H9 (cell line): ENCODE measurements around the gene CRISPLD2. TPM values are rescaled to one million over a fixed set of nuclear protein-coding genes. Genes with fewer than 3 reads are reported as not detected.
"Not testable (repeated sequence)": the region's sequence is repeated elsewhere in the genome, so short reads cannot be mapped to it uniquely, and the experiment has no call there.

ENCODE experiments used
- DNase-seq: peaks from one replicate; pipeline ENCODE4 v3.0.0-alpha.2; 2017
- H2AFZ ChIP-seq: one replicate; pipeline ENCODE4 v1.6.1; 2013; ENCODE audit warnings: mild to moderate bottlenecking, low read length, control low read depth, moderate library complexity
- H2AK5ac ChIP-seq: 2 replicates; pipeline ENCODE4 v1.6.1; 2013; ENCODE audit warnings: low read length, control low read depth, mixed read lengths; ENCODE audit not compliant: insufficient read length
- H2BK120ac ChIP-seq: one replicate; pipeline ENCODE4 v1.6.1; 2013; ENCODE audit warnings: low read depth, mild to moderate bottlenecking, low read length, control low read depth, inconsistent platforms; ENCODE audit not compliant: poor library complexity, severe bottlenecking
- H2BK12ac ChIP-seq: 2 replicates; pipeline ENCODE4 v1.6.1; 2013; ENCODE audit warnings: low read length, control low read depth, mixed read lengths, low read depth; ENCODE audit not compliant: insufficient read length
- H2BK15ac ChIP-seq: 2 replicates; pipeline ENCODE4 v1.6.1; 2013; ENCODE audit warnings: low read depth, low read length, control low read depth
- H2BK20ac ChIP-seq: one replicate; pipeline ENCODE4 v1.6.1; 2013; ENCODE audit warnings: low read depth, mild to moderate bottlenecking, low read length, control low read depth, inconsistent platforms; ENCODE audit not compliant: poor library complexity, severe bottlenecking
- H2BK5ac ChIP-seq: 2 replicates; pipeline ENCODE4 v1.6.1; 2013; ENCODE audit warnings: low read length, control low read depth, mixed read lengths; ENCODE audit not compliant: insufficient read length
- H3K14ac ChIP-seq: 2 replicates; pipeline ENCODE4 v1.6.1; 2013; ENCODE audit warnings: low read length, control low read depth; ENCODE audit not compliant: insufficient read depth
- H3K18ac ChIP-seq: 2 replicates; pipeline ENCODE4 v1.6.1; 2013; ENCODE audit warnings: low read depth, mild to moderate bottlenecking, mixed read lengths, low read length, control low read depth; ENCODE audit not compliant: insufficient read length
- H3K23ac ChIP-seq: 2 replicates; pipeline ENCODE4 v1.6.1; 2013; ENCODE audit warnings: low read length, control low read depth, mixed read lengths, low read depth; ENCODE audit not compliant: insufficient read length
- H3K23me2 ChIP-seq: 2 replicates; pipeline ENCODE4 v1.6.1; 2013; ENCODE audit warnings: low read depth, mild to moderate bottlenecking, mixed read lengths, low read length, control low read depth; ENCODE audit not compliant: insufficient read length, poor library complexity, severe bottlenecking
- H3K27ac ChIP-seq: 2 replicates; pipeline ENCODE4 v1.5.1; 2013; ENCODE audit warnings: low read length, control low read depth, mixed read lengths, low read depth; ENCODE audit not compliant: insufficient read length
- H3K27me3 ChIP-seq: 2 replicates; pipeline ENCODE4 v1.6.1; 2013; ENCODE audit warnings: low read length, control low read depth, inconsistent platforms; ENCODE audit not compliant: insufficient read depth
- H3K4ac ChIP-seq: 2 replicates; pipeline ENCODE4 v1.6.1; 2013; ENCODE audit warnings: low read depth, mild to moderate bottlenecking, control low read depth, inconsistent platforms, low read length, moderate library complexity
- H3K4me1 ChIP-seq: 2 replicates; pipeline ENCODE4 v1.6.1; 2013; ENCODE audit warnings: low read length, control low read depth, inconsistent platforms; ENCODE audit not compliant: insufficient read depth
- H3K4me2 ChIP-seq: 2 replicates; pipeline ENCODE4 v1.6.1; 2013; ENCODE audit warnings: low read length, control low read depth, mixed read lengths; ENCODE audit not compliant: insufficient read length, insufficient read depth
- H3K56ac ChIP-seq: 2 replicates; pipeline ENCODE4 v1.6.1; 2013; ENCODE audit warnings: low read depth, mild to moderate bottlenecking, mixed read lengths, low read length, control low read depth; ENCODE audit not compliant: insufficient read length
- H3K79me1 ChIP-seq: 2 replicates; pipeline ENCODE4 v1.6.1; 2013; ENCODE audit warnings: low read depth, mild to moderate bottlenecking, moderate library complexity, low read length, control low read depth, inconsistent platforms; ENCODE audit not compliant: insufficient read depth, poor library complexity, severe bottlenecking
- H3K79me2 ChIP-seq: 2 replicates; pipeline ENCODE4 v1.6.1; 2013; ENCODE audit warnings: low read length, control low read depth, inconsistent platforms; ENCODE audit not compliant: insufficient read depth
- H3K9ac ChIP-seq: 2 replicates; pipeline ENCODE4 v1.6.1; 2013; ENCODE audit warnings: low read length, control low read depth, mixed read lengths; ENCODE audit not compliant: insufficient read length; ENCODE audit errors: extremely low read depth
- H3K9me3 ChIP-seq: one replicate; pipeline ENCODE4 v1.6.1; 2013; ENCODE audit warnings: low read depth, low read length, inconsistent platforms; ENCODE audit not compliant: control insufficient read depth
- H3T11ph ChIP-seq: one replicate; pipeline ENCODE4 v1.6.1; 2013; ENCODE audit warnings: mild to moderate bottlenecking, low read length, control low read depth, inconsistent platforms
- H4K20me1 ChIP-seq: one replicate; pipeline ENCODE4 v1.6.1; 2013; ENCODE audit not compliant: control insufficient read depth, insufficient read length, insufficient read depth
- H4K5ac ChIP-seq: 2 replicates; pipeline ENCODE4 v1.6.1; 2013; ENCODE audit warnings: low read depth, mild to moderate bottlenecking, mixed read lengths, low read length, control low read depth; ENCODE audit not compliant: insufficient read length
- H4K8ac ChIP-seq: replicated peaks from 2 replicates; pipeline ENCODE4 v1.6.1; 2013; ENCODE audit warnings: low read length, control low read depth, mixed read lengths, low read depth; ENCODE audit not compliant: insufficient read length
- H4K91ac ChIP-seq: 2 replicates; pipeline ENCODE4 v1.6.1; 2013; ENCODE audit warnings: low read depth, mild to moderate bottlenecking, moderate library complexity, mixed read lengths, low read length, control low read depth; ENCODE audit not compliant: insufficient read length
- H3K27ac Mint-ChIP-seq, 3 experiments: 2 replicates in 2 of 3; 3 replicates in 1 of 3; pipeline ENCODE4 v1.8.0; 2020 to 2021; ENCODE audit warnings: mixed read lengths in 3 of 3, mild to moderate bottlenecking in 1 of 3, moderate library complexity in 1 of 3
- H3K27me3 Mint-ChIP-seq: 2 replicates; pipeline ENCODE4 v1.8.0; 2021; ENCODE audit warnings: low read depth, mild to moderate bottlenecking, moderate library complexity, mixed read lengths
- H3K36me3 Mint-ChIP-seq, 3 experiments: 2 replicates in 2 of 3; 3 replicates in 1 of 3; pipeline ENCODE4 v1.8.0; 2020 to 2021; ENCODE audit warnings: low read depth in 3 of 3, mixed read lengths in 3 of 3; ENCODE audit not compliant: insufficient read depth in 1 of 3
- H3K4me1 Mint-ChIP-seq, 2 experiments: 2 replicates each; pipeline ENCODE4 v1.8.0; 2020; ENCODE audit warnings: mixed read lengths in 2 of 2
- H3K4me3 Mint-ChIP-seq, 2 experiments: 2 replicates in 1 of 2; 3 replicates in 1 of 2; pipeline ENCODE4 v1.8.0; 2020 to 2021; ENCODE audit warnings: mild to moderate bottlenecking in 2 of 2, mixed read lengths in 2 of 2, moderate library complexity in 1 of 2
- H3K9me3 Mint-ChIP-seq, 2 experiments: 2 replicates in 1 of 2; 3 replicates in 1 of 2; pipeline ENCODE4 v1.8.0; 2020; ENCODE audit warnings: mild to moderate bottlenecking in 2 of 2, mixed read lengths in 2 of 2, moderate library complexity in 1 of 2
- CTCF ChIP-seq: fragments of 200-600 bp; sonication (generic); conservative IDR thresholded peaks from 3 replicates; pipeline ENCODE4 v1.8.0; 2021; ENCODE audit warnings: antibody characterized with exemption, mild to moderate bottlenecking
- WGBS: extraction: QIAGEN DNeasy Blood & Tissue Kit; methylation state at CpG from one replicate; pipeline ENCODE4 v1.1.7; 2013; ENCODE audit warnings: missing lambda C conversion rate, low lambda C conversion rate, mixed read lengths; ENCODE audit not compliant: insufficient read length; ENCODE audit errors: extremely low coverage; 5-methylcytosine and 5-hydroxymethylcytosine counted together
- total RNA-seq: library from RNA; stranded (reverse); gene quantifications from 2 replicates; pipeline ENCODE4 v1.2.1, GENCODE V29; 2021

The CRISPLD2 gene
- total RNA-seq, 1 experiment from 2014 or later, result 2.3 TPM

GRCh38 chr16:84830765-84831384, 11.1 kb downstream of the CRISPLD2 start:
- H3K4me2 ChIP-seq, result no peak overlapping the region
- no peak for DNase-seq
- no peaks in the 10 kb centered on the region for H3K36me3 Mint-ChIP-seq
- no peak overlapping the region for H4K5ac ChIP-seq
- no peaks in the 10 kb centered on the region for H3K79me2 ChIP-seq
- H3K27ac Mint-ChIP-seq, result peak overlapping the region in 1 of 3 experiments; percentile 32; a peak in 1 of 7 replicates
- H3K23me2 ChIP-seq, result no peaks in the 10 kb centered on the region
- no peaks in the 10 kb centered on the region; a peak in 1 of 5 replicates for H3K9me3 Mint-ChIP-seq
- H3K4me1 ChIP-seq, result no peaks in the 10 kb centered on the region
- no peak overlapping the region for H2BK12ac ChIP-seq
- no peak overlapping the region for H2BK5ac ChIP-seq
- no peak overlapping the region for H2BK20ac ChIP-seq
- H3K9ac ChIP-seq, result no peak overlapping the region
- no peak overlapping the region for H3K4ac ChIP-seq
- WGBS, result no CpG with 5 or more reads among the region's 13 CpGs
- H2AFZ ChIP-seq, result no peak overlapping the region
- H3K23ac ChIP-seq, result no peak overlapping the region
- no peak overlapping the region for H2BK15ac ChIP-seq
- no peaks in the 10 kb centered on the region for H4K20me1 ChIP-seq
- no peak overlapping the region for H3K27ac ChIP-seq
- no peak overlapping the region for H3K4me3 Mint-ChIP-seq
- H3K4me1 Mint-ChIP-seq, result peaks cover 13 to 18% of the 10 kb centered on the region in 2 experiments
- no peak overlapping the region for H2BK120ac ChIP-seq
- no peak overlapping the region for H4K8ac ChIP-seq
- no peaks in the 10 kb centered on the region for H3K9me3 ChIP-seq
- H2AK5ac ChIP-seq, result no peak overlapping the region
- H3K27me3 ChIP-seq, result no peaks in the 10 kb centered on the region
- no peak overlapping the region for H3K18ac ChIP-seq
- no peak overlapping the region for H3K56ac ChIP-seq
- H3K27me3 Mint-ChIP-seq, result peaks cover 19% of the 10 kb centered on the region
- no peak overlapping the region for H3T11ph ChIP-seq
- H3K79me1 ChIP-seq, result no peaks in the 10 kb centered on the region
- H3K14ac ChIP-seq, result no peak overlapping the region; the same call in 1 of the 2 replicates
- TF ChIP-seq CTCF, result no peak
- no peak overlapping the region for H4K91ac ChIP-seq

GRCh38 chr16:84831728-84832127, 11.9 kb downstream of the CRISPLD2 start:
- not testable (repeated sequence) for H2BK15ac ChIP-seq, H3K18ac ChIP-seq, H3K14ac ChIP-seq, H3K79me2 ChIP-seq, H3K4ac ChIP-seq, H2AFZ ChIP-seq, H3K23me2 ChIP-seq, H3K23ac ChIP-seq, H3K27ac Mint-ChIP-seq, H2BK5ac ChIP-seq, H3K79me1 ChIP-seq, H3K4me2 ChIP-seq, H4K91ac ChIP-seq, H3K9me3 Mint-ChIP-seq, H3K4me3 Mint-ChIP-seq, H4K8ac ChIP-seq, H4K5ac ChIP-seq, H3K56ac ChIP-seq, H2AK5ac ChIP-seq, H3T11ph ChIP-seq, H3K27me3 ChIP-seq, H2BK20ac ChIP-seq, H3K9ac ChIP-seq, H4K20me1 ChIP-seq, H3K27ac ChIP-seq, DNase-seq, H2BK12ac ChIP-seq, H3K9me3 ChIP-seq, H3K36me3 Mint-ChIP-seq, H3K4me1 ChIP-seq, H2BK120ac ChIP-seq
- peaks cover 19% of the 10 kb centered on the region for H3K27me3 Mint-ChIP-seq
- no CpG with 5 or more reads among the region's 10 CpGs for WGBS
- peaks cover 17 to 27% of the 10 kb centered on the region in 2 experiments for H3K4me1 Mint-ChIP-seq
